Astrocyte of the spinal cord (primary cell): ENCODE results near the gene RGS10.

Experiments
- DNase-seq: peaks from one replicate; pipeline ENCODE4 v3.0.0; 2011; ENCODE audit warnings: low read depth, low spot score
- H3K4me3 ChIP-seq: 2 replicates; pipeline ENCODE4 v1.5.1; 2011; ENCODE audit warnings: low read depth, mild to moderate bottlenecking, low read length, moderate library complexity
- CTCF ChIP-seq: IDR thresholded peaks from 2 replicates; pipeline ENCODE4 v1.5.1; 2012; ENCODE audit warnings: low read depth, mild to moderate bottlenecking, low read length, inconsistent platforms
- in situ Hi-C: cut with HindIII; loops from 2 replicates; pipeline ENCODE4 v1.10.0; 2017; ENCODE audit warnings: low sequenced_read_pairs

RGS10 gene

GRCh38 chr10:119507115-119507514 is 35.4 kb downstream of the RGS10 start:
- H3K4me3 ChIP-seq = no peak overlapping the region
- no peak for DNase-seq
- no peak for TF ChIP-seq CTCF
- in situ Hi-C loops = no loop called here

GRCh38 chr10:119505588-119506315 is 36.8 kb downstream of the RGS10 start:
- TF ChIP-seq CTCF = no peak
- no peak overlapping the region for H3K4me3 ChIP-seq
- in situ Hi-C loops = no loop called here
- DNase-seq = no peak

- in situ Hi-C loops = no loop called here
Measured at GRCh38 chr10:119505131-119505551, 37.4 kb downstream of the RGS10 start.

GRCh38 chr10:119504651-119505050 is 37.9 kb downstream of the RGS10 start:
- in situ Hi-C loops = no loop called here
- no peak for TF ChIP-seq CTCF
- H3K4me3 ChIP-seq = no peak overlapping the region
- DNase-seq = no peak

More at GRCh38 chr10:119505131-119505551, 37.4 kb downstream of the RGS10 start:
- H3K4me3 ChIP-seq = no peak overlapping the region
- TF ChIP-seq CTCF = no peak
- DNase-seq = no peak

DNA sequence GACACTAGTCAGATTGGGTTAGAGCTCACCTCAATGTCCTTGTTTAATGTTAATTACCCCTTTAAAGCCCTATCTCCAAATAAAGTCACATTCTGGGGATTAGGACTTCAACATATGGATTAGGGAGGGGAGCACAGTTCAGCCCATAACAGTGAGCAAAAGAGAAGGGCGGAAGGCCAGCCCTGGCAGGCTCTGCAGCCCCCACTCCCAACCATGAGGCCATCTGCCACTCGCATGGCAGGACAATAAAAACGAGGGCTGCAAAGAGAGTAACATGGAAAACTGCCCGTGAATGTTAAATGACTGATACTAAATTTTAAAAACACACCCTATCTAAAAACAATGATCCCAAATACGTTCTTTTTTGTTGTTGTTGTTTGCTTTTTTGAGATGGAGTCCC is 38.7 kb downstream of the RGS10 start:
- in situ Hi-C loops = no loop called here
- DNase-seq = no peak
- TF ChIP-seq CTCF = no peak
- no peak overlapping the region for H3K4me3 ChIP-seq

GRCh38 chr10:119502618-119503155 is 39.8 kb downstream of the RGS10 start:
- DNase-seq = no peak
- TF ChIP-seq CTCF = no peak
- in situ Hi-C loops = no loop called here
- H3K4me3 ChIP-seq = no peak overlapping the region
